Measurements from ENCODE around the gene P2RX4. TPM values are rescaled to one million over a fixed set of nuclear protein-coding genes. Genes with fewer than 3 reads are reported as not detected.
A peak's percentile ranks its signal among the peaks of the same experiment; 100 is the strongest.
"Not testable (repeated sequence)": the region's sequence is repeated elsewhere in the genome, so short reads cannot be mapped to it uniquely, and the experiment has no call there.

The P2RX4 gene
- total RNA-seq, 2 experiments from 2014 or later = 14.2 to 18.0 TPM

DNA sequence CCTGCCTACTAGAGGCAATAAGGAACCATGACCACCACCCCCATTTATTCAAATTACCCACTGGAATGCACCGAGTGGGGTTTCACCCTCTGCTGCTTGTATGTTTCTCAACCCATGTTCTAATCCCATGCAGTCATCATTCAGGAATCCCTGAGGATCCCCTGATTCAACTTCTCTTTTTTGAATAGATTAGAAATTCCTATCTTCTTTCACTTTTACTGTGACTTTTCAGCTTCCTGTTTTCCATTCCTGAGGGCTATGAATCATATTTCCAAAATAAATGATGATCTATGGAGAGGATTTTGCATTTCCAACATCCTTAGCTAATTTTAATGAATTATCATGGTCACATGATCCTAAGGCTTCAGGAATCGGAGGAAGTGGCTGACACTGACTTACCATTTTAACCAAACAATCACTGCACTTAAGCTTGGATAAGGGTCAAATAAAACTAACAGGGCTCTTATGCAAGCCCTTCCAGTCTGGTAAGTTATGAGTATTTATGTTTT, 19.4 kb upstream of the P2RX4 start:
- no peaks in the 10 kb centered on the region for H3K9me3 Mint-ChIP-seq
- no peak overlapping the region for H3K4me3 Mint-ChIP-seq
- H3K4me1 Mint-ChIP-seq (ENCODE audit: low read depth) = peaks cover 7% of the 10 kb centered on the region
- intact Hi-C loops (cut with micrococcal nuclease) = no loop called here
- no peaks in the 10 kb centered on the region for H3K36me3 Mint-ChIP-seq (ENCODE audit: low read depth)
- CTCF ChIA-PET = no interaction called here
- no peaks in the 10 kb centered on the region for H3K27me3 Mint-ChIP-seq (ENCODE audit: low read depth)
- H3K27ac Mint-ChIP-seq = no peak overlapping the region
- no peak for DNase-seq

DNA sequence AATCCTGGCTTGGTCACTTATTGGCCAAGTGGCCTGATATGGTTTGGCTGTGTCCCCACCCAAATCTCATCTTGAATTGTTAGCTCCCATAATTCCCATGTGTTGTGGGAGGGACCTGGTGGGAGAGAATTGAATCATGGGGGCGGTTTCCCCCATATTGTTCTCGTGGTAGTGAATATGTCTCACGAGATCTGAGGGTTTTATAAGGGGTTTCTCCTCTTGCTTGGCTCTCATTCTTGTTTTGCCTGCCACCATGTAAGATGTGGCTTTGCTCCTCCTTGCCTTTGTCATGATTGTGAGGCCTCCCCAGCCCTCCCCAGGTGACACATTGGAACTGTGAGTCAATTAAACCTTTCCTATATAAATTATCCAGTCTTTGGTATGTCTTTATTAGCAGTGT, 18.8 kb upstream of the P2RX4 start:
- H3K4me1 Mint-ChIP-seq (ENCODE audit: low read depth) = peaks cover 7% of the 10 kb centered on the region
- no peaks in the 10 kb centered on the region for H3K36me3 Mint-ChIP-seq (ENCODE audit: low read depth)
- CTCF ChIA-PET = interaction anchor here (1.2 kb wide), 1 partner anchor 9 kb away, joined by 3 read pairs; no protein-coding TSS in a partner anchor
- H3K4me3 Mint-ChIP-seq = no peak overlapping the region
- H3K9me3 Mint-ChIP-seq = no peaks in the 10 kb centered on the region
- no peaks in the 10 kb centered on the region for H3K27me3 Mint-ChIP-seq (ENCODE audit: low read depth)
- H3K27ac Mint-ChIP-seq = no peak overlapping the region
- DNase-seq = no peak
- intact Hi-C loops (cut with micrococcal nuclease) = no loop called here

DNA sequence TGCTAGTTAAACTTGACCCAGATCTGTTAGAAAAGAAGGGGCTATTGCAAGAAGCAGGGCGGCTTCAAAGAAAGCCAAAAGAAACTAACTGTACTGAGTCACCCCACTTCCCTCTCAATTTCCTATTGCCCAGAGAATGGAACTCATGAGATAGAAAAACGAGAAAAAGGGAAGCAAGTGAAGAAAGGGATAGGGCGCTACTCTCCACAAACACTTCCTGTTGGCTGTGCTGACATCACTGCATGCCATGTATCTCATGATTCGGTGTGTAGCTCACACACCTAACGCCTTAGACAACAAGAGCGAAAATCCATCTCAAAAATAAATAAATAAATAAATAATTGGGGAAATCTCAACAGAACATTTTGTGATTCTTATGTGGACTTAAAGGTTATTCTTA, 13.0 kb upstream of the P2RX4 start:
- Mint-ChIP-seq H3K4me1 (ENCODE audit: low read depth) (peaks cover 13% of the 10 kb centered on the region), H3K27me3 (ENCODE audit: low read depth) (no peaks in the 10 kb centered on the region), H3K27ac (no peak overlapping the region), H3K36me3 (ENCODE audit: low read depth) (no peaks in the 10 kb centered on the region), H3K4me3 (no peak overlapping the region), H3K9me3 (no peaks in the 10 kb centered on the region)
- intact Hi-C loops (cut with micrococcal nuclease) = no loop called here
- no peak for DNase-seq
- CTCF ChIA-PET = interaction anchor here (1.1 kb wide), 1 partner anchor 65 kb away, joined by 3 read pairs; the partner anchor contains the start of gene P2RX7

DNA sequence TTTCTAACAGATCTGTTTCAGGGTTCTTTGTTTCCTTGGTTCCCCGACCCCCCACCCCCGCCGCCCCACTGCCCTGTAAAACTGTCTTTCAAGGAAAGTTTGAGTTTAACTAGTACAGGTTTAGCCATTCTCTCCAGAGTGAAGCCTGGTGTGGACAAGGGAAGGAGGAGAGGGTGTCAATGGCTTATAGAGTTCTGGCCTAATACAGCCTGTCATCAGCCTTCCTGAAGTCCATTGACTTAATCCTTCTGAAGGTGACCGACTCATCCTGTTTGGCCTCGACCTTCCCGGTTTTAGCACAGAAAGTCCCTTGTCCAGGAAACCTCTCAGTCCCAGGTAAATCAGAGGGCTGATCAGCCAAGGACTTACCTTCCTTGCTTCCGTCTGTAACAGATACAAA, 11.0 kb upstream of the P2RX4 start:
- peaks cover 13% of the 10 kb centered on the region for H3K4me1 Mint-ChIP-seq (ENCODE audit: low read depth)
- intact Hi-C loops (cut with micrococcal nuclease) = no loop called here
- no peaks in the 10 kb centered on the region for H3K36me3 Mint-ChIP-seq (ENCODE audit: low read depth)
- CTCF ChIA-PET = no interaction called here
- H3K9me3 Mint-ChIP-seq = no peaks in the 10 kb centered on the region
- no peak overlapping the region for H3K27ac Mint-ChIP-seq
- no peak overlapping the region for H3K4me3 Mint-ChIP-seq
- DNase-seq = no peak
- no peaks in the 10 kb centered on the region for H3K27me3 Mint-ChIP-seq (ENCODE audit: low read depth)

DNA sequence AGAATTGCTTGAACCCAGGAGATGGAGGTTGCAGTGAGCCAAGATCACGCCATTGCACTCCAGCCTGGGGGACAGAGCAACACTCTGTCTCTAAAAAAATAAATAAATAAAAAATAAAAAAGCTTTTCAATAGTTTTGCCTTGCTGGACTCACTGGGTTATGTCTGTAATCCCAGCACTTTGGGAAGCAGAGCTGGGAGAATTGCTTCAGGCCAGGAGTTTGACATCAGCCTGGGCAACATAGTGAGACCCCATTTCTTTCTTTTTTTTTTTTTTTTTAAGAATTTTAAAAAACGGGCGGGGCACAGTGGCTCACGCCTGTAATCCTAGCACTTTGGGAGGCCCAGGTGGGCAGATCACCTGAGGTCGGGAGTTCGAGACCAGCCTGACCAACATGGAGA, 8.8 kb upstream of the P2RX4 start:
- DNase-seq; CTCF ChIA-PET; H3K4me3 Mint-ChIP-seq; H3K9me3 Mint-ChIP-seq; intact Hi-C loops (cut with micrococcal nuclease); H3K36me3 Mint-ChIP-seq (ENCODE audit: low read depth); H3K27ac Mint-ChIP-seq; H3K27me3 Mint-ChIP-seq (ENCODE audit: low read depth): not testable (repeated sequence)
- peaks cover 13% of the 10 kb centered on the region for H3K4me1 Mint-ChIP-seq (ENCODE audit: low read depth)

DNA sequence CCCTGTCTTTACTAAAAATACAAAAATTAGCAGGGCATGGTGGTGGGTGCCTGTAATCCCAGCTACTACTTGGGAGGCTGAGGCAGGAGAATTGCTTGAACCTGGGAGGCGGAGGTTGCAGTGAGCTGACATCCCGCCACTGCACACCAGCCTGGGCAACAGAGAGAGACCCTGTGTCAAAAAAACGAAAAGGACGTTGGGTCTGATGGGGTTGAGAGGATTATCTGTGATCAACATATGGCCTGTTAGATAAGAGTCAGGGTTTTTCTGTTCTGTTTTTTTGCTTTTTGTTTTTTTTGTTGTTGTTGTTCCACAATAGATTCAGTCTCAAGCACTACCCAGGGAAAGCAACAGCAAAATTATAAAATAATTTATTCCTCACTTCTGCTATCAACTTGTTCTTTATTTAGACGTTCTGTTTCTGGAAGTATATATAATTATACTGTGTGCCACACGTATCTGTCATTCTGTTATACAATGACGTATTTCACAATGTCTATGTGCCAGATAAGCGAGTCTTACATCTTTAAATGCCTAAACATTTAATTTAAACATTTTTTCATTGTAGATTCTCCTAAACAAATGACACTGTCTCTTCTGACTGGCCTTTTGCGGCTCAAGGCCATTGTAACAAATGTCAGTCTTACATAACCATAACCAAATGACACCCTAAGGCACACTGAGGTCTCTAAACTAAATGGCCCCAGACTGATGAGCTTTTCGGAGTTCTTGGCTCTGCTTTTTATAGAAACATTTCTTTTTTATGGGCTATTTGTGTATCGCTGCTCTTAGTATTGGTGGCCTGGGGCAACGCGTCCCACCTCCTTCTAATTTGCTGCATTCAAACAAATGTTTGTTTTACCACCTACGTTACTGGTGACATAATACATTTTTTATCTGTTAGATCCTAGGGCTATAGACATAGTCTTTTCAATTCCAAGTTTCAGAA, 7.2 kb upstream of the P2RX4 start:
- intact Hi-C loops (cut with micrococcal nuclease) = no loop called here
- no peaks in the 10 kb centered on the region for H3K27me3 Mint-ChIP-seq (ENCODE audit: low read depth)
- DNase-seq = no peak
- no peak overlapping the region for H3K4me3 Mint-ChIP-seq
- CTCF ChIA-PET = no interaction called here
- H3K36me3 Mint-ChIP-seq (ENCODE audit: low read depth) = no peaks in the 10 kb centered on the region
- no peak overlapping the region for H3K27ac Mint-ChIP-seq
- no peaks in the 10 kb centered on the region for H3K9me3 Mint-ChIP-seq
- peaks cover 6% of the 10 kb centered on the region for H3K4me1 Mint-ChIP-seq (ENCODE audit: low read depth)

DNA sequence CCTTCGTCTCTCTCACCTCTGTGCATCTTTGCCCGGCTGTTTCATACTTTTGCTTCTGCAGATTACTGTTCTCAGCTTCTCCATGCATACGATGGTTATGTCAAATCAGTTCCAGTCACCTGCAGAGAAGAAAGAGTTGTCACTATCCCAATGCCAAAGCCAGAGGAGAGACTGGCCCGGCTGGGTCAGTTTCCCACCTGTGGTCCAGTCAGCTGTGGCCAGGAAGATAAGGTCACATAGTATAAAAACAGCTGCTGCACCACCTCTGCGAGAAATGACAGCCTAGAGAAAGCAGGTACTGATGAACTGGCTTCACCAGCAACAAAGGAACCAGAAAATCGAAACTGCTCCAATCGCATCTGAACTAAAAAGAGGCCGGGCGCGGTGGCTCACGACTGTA, 6.4 kb upstream of the P2RX4 start:
- CTCF ChIA-PET = no interaction called here
- no peaks in the 10 kb centered on the region for H3K27me3 Mint-ChIP-seq (ENCODE audit: low read depth)
- no peak overlapping the region for H3K4me3 Mint-ChIP-seq
- no peaks in the 10 kb centered on the region for H3K4me1 Mint-ChIP-seq (ENCODE audit: low read depth)
- no peak overlapping the region for H3K27ac Mint-ChIP-seq
- DNase-seq = no peak
- H3K36me3 Mint-ChIP-seq (ENCODE audit: low read depth) = no peaks in the 10 kb centered on the region
- H3K9me3 Mint-ChIP-seq = no peaks in the 10 kb centered on the region
- intact Hi-C loops (cut with micrococcal nuclease) = no loop called here

DNA sequence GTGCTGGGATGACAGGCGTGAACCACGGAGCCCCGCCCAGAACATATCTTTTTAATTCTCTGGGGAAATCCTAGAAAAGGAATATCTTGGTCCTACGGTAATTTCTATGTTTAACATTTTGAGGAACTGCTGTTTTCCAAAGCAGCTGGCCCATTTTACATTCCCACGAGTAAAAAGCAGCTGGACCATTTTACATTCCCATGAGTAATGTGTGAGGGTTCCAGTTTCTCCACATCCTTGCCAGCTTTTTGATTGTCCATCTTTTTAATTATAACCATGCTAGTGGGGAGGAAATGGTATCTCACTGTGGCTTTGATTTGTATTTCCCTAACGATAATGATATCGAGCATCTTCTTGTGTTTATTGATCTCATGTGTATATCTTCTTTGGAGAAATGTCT, 4.4 kb upstream of the P2RX4 start:
- H3K4me3 Mint-ChIP-seq = no peak overlapping the region
- intact Hi-C loops (cut with micrococcal nuclease) = no loop called here
- H3K27me3 Mint-ChIP-seq (ENCODE audit: low read depth) = no peaks in the 10 kb centered on the region
- no peaks in the 10 kb centered on the region for H3K9me3 Mint-ChIP-seq
- H3K27ac Mint-ChIP-seq = no peak overlapping the region
- DNase-seq = no peak
- H3K4me1 Mint-ChIP-seq (ENCODE audit: low read depth) = peaks cover 4% of the 10 kb centered on the region
- no peaks in the 10 kb centered on the region for H3K36me3 Mint-ChIP-seq (ENCODE audit: low read depth)
- CTCF ChIA-PET = interaction anchor here (0.6 to 1.3 kb wide), 3 partner anchors 25 to 581 kb away, joined by 3 to 5 read pairs (median 5); no protein-coding TSS in a partner anchor

DNA sequence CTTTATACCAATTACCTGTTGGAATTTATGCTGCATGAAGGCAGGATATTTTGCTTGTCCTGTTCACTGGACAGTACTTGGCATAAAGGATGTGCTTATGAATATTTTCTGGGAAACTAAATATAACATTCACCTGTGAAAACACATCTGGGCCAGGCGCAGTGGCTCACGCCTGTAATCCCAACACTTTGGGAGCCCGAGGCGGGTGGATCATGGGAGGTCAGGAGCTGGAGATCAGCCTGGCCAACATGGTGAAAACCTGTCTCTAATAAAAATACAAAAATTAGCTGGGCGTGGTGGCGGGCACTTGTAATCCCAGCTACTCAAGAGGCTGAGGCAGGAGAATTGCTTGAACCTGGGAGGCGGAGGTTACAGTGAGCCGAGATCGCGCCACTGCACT, 1.4 kb upstream of the P2RX4 start:
- H3K9me3 Mint-ChIP-seq; intact Hi-C loops (cut with micrococcal nuclease); H3K27me3 Mint-ChIP-seq (ENCODE audit: low read depth); H3K27ac Mint-ChIP-seq; H3K36me3 Mint-ChIP-seq (ENCODE audit: low read depth); DNase-seq: not testable (repeated sequence)
- Mint-ChIP-seq H3K4me1 (ENCODE audit: low read depth) (peaks cover 14% of the 10 kb centered on the region), H3K4me3 (peak overlapping the region; percentile 81)
- CTCF ChIA-PET = interaction anchor here (0.7 kb wide), 1 partner anchor 177 kb away, joined by 4 read pairs; no protein-coding TSS in a partner anchor

DNA sequence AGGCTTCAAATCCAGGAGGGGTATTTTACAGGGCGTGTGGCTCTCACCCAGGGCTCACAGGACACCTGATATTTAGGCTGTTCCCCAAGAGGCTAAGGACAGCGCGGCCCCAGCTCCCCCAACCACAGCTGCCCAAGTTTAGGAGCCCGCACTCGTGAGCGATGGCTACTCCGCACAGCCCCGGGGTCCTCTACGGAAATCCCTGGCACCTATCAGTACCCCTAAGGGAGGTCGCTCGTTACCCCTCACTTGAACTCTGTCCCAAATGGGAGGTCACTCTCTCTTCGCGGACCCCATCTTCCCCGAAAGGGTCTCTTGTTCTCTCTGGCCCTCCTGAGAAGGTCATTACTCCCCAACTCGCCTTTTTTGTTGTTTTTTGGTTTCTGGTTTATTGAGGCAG, 708 bp upstream of the P2RX4 start:
- Mint-ChIP-seq H3K4me1 (ENCODE audit: low read depth) (peaks cover 16% of the 10 kb centered on the region), H3K36me3 (ENCODE audit: low read depth) (peaks cover 6% of the 10 kb centered on the region), H3K4me3 (peak overlapping the region; percentile 81), H3K27ac (peak overlapping the region; percentile 50), H3K27me3 (ENCODE audit: low read depth) (no peaks in the 10 kb centered on the region), H3K9me3 (no peaks in the 10 kb centered on the region)
- intact Hi-C loops (cut with micrococcal nuclease) = loop anchor here (1.0 kb wide), 1 partner anchor 149 kb away; no protein-coding TSS in a partner anchor
- DNase-seq = no peak
- CTCF ChIA-PET = no interaction called here

DNA sequence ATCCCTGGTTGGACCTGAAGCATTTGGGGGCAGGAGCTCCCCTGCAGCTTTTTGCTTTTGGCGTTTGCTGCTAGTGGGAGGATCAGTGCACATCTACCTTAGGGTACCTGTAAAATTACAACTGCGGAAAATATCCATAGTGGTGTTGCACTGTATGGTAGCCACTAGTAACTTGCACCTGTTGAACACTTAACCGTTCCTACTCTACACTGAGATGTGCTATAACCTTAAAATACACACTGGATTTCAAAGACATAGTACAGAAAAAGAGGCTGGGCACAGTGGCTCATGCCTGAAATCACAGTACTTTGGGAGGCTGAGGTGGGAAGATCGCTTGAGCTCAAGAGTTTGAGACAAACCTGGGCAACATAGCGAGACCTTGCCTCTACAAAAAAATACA, 2.9 kb downstream of the P2RX4 start:
- intact Hi-C loops (cut with micrococcal nuclease) = loop anchor here (10.0 kb wide), 1 partner anchor 628 kb away; the partner anchor contains the start of gene POP5
- Mint-ChIP-seq H3K9me3 (no peaks in the 10 kb centered on the region), H3K36me3 (ENCODE audit: low read depth) (peaks cover 11% of the 10 kb centered on the region), H3K4me1 (ENCODE audit: low read depth) (peaks cover 32% of the 10 kb centered on the region), H3K27me3 (ENCODE audit: low read depth) (no peaks in the 10 kb centered on the region), H3K4me3 (no peak overlapping the region), H3K27ac (peak overlapping the region; percentile 61)
- CTCF ChIA-PET = interaction anchor here (0.6 to 1.4 kb wide), 3 partner anchors 17 to 176 kb away, joined by 3 to 5 read pairs (median 3); no protein-coding TSS in a partner anchor
- no peak for DNase-seq

DNA sequence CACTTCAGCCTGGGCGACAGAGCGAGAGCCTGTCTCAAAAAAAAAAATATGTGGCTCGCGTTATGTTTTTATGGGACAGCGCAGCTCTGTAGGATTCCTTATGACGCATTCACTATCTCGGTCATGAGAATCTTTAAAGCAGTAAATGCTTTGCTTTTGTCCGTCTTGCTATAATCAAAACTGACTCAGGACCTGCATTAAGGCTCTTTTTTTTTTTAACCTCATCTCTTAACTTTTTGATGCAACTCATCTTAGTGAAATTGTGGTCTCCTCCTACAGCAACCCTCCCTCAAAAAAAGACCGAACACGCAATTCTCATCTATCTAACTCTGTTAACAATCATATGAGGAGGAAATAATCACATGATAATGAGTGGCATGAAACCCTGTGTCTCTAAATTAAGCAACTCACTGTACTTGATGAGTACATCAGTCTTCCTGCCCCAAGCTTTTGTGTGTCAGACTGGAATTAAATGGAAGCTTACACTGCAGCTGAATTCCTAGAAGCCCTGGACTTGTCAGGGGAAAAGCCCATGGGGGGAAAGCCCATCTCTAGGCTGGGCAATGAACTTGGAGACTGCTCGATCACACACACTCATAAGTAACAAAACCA, 4.3 kb downstream of the P2RX4 start:
- CTCF ChIA-PET = interaction anchor here (0.8 to 1.4 kb wide), 2 partner anchors 9 to 16 kb away, joined by 3 read pairs; no protein-coding TSS in a partner anchor
- H3K4me3 Mint-ChIP-seq = no peak overlapping the region
- H3K9me3 Mint-ChIP-seq = no peaks in the 10 kb centered on the region
- peak overlapping the region; percentile 34 for H3K27ac Mint-ChIP-seq
- peaks cover 11% of the 10 kb centered on the region for H3K36me3 Mint-ChIP-seq (ENCODE audit: low read depth)
- no peaks in the 10 kb centered on the region for H3K27me3 Mint-ChIP-seq (ENCODE audit: low read depth)
- H3K4me1 Mint-ChIP-seq (ENCODE audit: low read depth) = peaks cover 31% of the 10 kb centered on the region
- DNase-seq = peak; percentile 52
- intact Hi-C loops (cut with micrococcal nuclease) = loop anchor here (1.0 to 10.0 kb wide), 3 partner anchors 9 to 629 kb away; partner anchors contain the start of gene POP5

Data from activated naive CD4-positive, alpha-beta T cell treated with anti-CD3 and anti-CD28 coated beads for 36 hours (primary cell).